Measurements from ENCODE around the gene ATF7.
A peak's percentile ranks its signal among the peaks of the same experiment; 100 is the strongest.
"Not testable (repeated sequence)": the region's sequence is repeated elsewhere in the genome, so short reads cannot be mapped to it uniquely, and the experiment has no call there.

The ATF7 gene

GRCh38 chr12:53625946-53626701 is at the start of gene ATF7:
ATF7 (minus strand) TSS chr12:53626382; CDS start chr12:53601000, 25,382 bp downstream.
- peak; percentile 99 for DNase-seq

GRCh38 chr12:53674977-53675700 is 49.0 kb upstream of the ATF7 start:
- DNase-seq, result no peak

- DNase-seq, result no peak
These were observed 44.8 kb upstream of the ATF7 start for GRCh38 chr12:53670971-53671370.

GRCh38 chr12:53670308-53670707 is 44.1 kb upstream of the ATF7 start:
- DNase-seq, result no peak

GRCh38 chr12:53667080-53667479 is 40.9 kb upstream of the ATF7 start:
- DNase-seq, result no peak

GRCh38 chr12:53664936-53665335 is 38.8 kb upstream of the ATF7 start:
- DNase-seq, result peak; percentile 30

- DNase-seq, result no peak
These were observed 38.0 kb upstream of the ATF7 start for GRCh38 chr12:53664191-53664590.

GRCh38 chr12:53660041-53660440 is 33.9 kb upstream of the ATF7 start:
- peak; percentile 69 for DNase-seq

GRCh38 chr12:53659571-53659981 is 33.4 kb upstream of the ATF7 start:
- no peak for DNase-seq

- DNase-seq, result peak; percentile 87
These were observed 32.9 kb upstream of the ATF7 start for GRCh38 chr12:53659011-53659551.

GRCh38 chr12:53657041-53657440 is 30.9 kb upstream of the ATF7 start:
- DNase-seq, result no peak

GRCh38 chr12:53653595-53653994 is 27.4 kb upstream of the ATF7 start:
- no peak for DNase-seq

GRCh38 chr12:53652366-53652765 is 26.2 kb upstream of the ATF7 start:
- DNase-seq, result no peak

GRCh38 chr12:53651737-53652136 is 25.6 kb upstream of the ATF7 start:
- DNase-seq, result no peak

GRCh38 chr12:53646300-53646699 is 20.1 kb upstream of the ATF7 start:
- not testable (repeated sequence) for DNase-seq

- no peak for DNase-seq
These were observed 19.0 kb upstream of the ATF7 start for GRCh38 chr12:53645165-53645564.

GRCh38 chr12:53644133-53644532 is 18.0 kb upstream of the ATF7 start:
- DNase-seq, result no peak

GRCh38 chr12:53643232-53643979 is 17.2 kb upstream of the ATF7 start:
- no peak for DNase-seq

- no peak for DNase-seq
These were observed 11.9 kb upstream of the ATF7 start for GRCh38 chr12:53638057-53638456.

GRCh38 chr12:53636641-53637040 is 10.5 kb upstream of the ATF7 start:
- no peak for DNase-seq

GRCh38 chr12:53635708-53636107 is 9.5 kb upstream of the ATF7 start:
- DNase-seq, result not testable (repeated sequence)

- DNase-seq, result no peak
These were observed 5.5 kb upstream of the ATF7 start for GRCh38 chr12:53631721-53632120.

- no peak for DNase-seq
These were observed 1.7 kb upstream of the ATF7 start for GRCh38 chr12:53627919-53628318.

All from femur (tissue), 1 donor.